GM19468 (cell line): ENCODE data around the gene HOXB2.

Experiments used
- ATAC-seq: cut with Tn5 transposase; IDR thresholded peaks from one replicate; pipeline ENCODE4 v1.9.1; 2021; ENCODE audit warnings: mild to moderate bottlenecking, moderate library complexity, moderate number of reproducible peaks; ENCODE audit not compliant: unreplicated experiment; ENCODE audit errors: extremely low read depth

The HOXB2 gene

GRCh38 chr17:48555258-48556228 is 10.6 kb upstream of the HOXB2 start:
- ATAC-seq, result no peak

GRCh38 chr17:48554412-48555257 is 9.7 kb upstream of the HOXB2 start:
- no peak for ATAC-seq

GRCh38 chr17:48553826-48554225 is 8.9 kb upstream of the HOXB2 start:
- ATAC-seq, result no peak

- no peak for ATAC-seq
These were observed 8.3 kb upstream of the HOXB2 start for GRCh38 chr17:48553190-48553547.

GRCh38 chr17:48552466-48553189 is 7.7 kb upstream of the HOXB2 start:
- ATAC-seq, result no peak

GRCh38 chr17:48551596-48552465 is 6.9 kb upstream of the HOXB2 start:
- no peak for ATAC-seq

GRCh38 chr17:48551214-48551555 is 6.3 kb upstream of the HOXB2 start:
- ATAC-seq, result no peak

GRCh38 chr17:48550502-48551213 is 5.7 kb upstream of the HOXB2 start:
- no peak for ATAC-seq

GRCh38 chr17:48549914-48550501 is 5.1 kb upstream of the HOXB2 start:
- ATAC-seq, result no peak

GRCh38 chr17:48549281-48549630 is 4.3 kb upstream of the HOXB2 start:
- no peak for ATAC-seq

GRCh38 chr17:48548523-48549280 is 3.8 kb upstream of the HOXB2 start:
- ATAC-seq, result no peak

- ATAC-seq, result no peak
These were observed 3.1 kb upstream of the HOXB2 start for GRCh38 chr17:48547808-48548522.

GRCh38 chr17:48546924-48547807 is 2.3 kb upstream of the HOXB2 start:
- no peak for ATAC-seq

- no peak for ATAC-seq
These were observed 1.4 kb upstream of the HOXB2 start for GRCh38 chr17:48546137-48546923.

- ATAC-seq, result no peak
These were observed 630 bp upstream of the HOXB2 start for GRCh38 chr17:48545539-48545938.
